DMS114 treated with DMSO at 0.1 percent for 48 hours (cell line): ENCODE data around the gene PLSCR5.
A peak's percentile ranks its signal among the peaks of the same experiment; 100 is the strongest.

Experiments
- DNase-seq: peaks from one replicate; lab custom pipeline; 2025; ENCODE audit not compliant: unreplicated experiment; lab: John Stamatoyannopoulos, UW

Gene PLSCR5

GRCh38 chr3:146589899-146590508, 15.1 kb downstream of the PLSCR5 start:
- DNase-seq: peak; percentile 52

GRCh38 chr3:146585156-146585555, 20.0 kb downstream of the PLSCR5 start:
- no peak for DNase-seq

- DNase-seq: no peak
Measured at GRCh38 chr3:146581951-146582467, 23.1 kb downstream of the PLSCR5 start.

- DNase-seq: no peak
Measured at GRCh38 chr3:146581080-146581601, 24.0 kb downstream of the PLSCR5 start.

GRCh38 chr3:146577662-146578061, 27.5 kb downstream of the PLSCR5 start:
- DNase-seq: peak; percentile 31

GRCh38 chr3:146575636-146576035, 29.5 kb downstream of the PLSCR5 start:
- no peak for DNase-seq

GRCh38 chr3:146574173-146574572, 31.0 kb downstream of the PLSCR5 start:
- no peak for DNase-seq

GRCh38 chr3:146569314-146569713, 35.8 kb downstream of the PLSCR5 start:
- no peak for DNase-seq

- no peak for DNase-seq
Measured at GRCh38 chr3:146566138-146566537, 39.0 kb downstream of the PLSCR5 start.

GRCh38 chr3:146561879-146562278, 43.3 kb downstream of the PLSCR5 start:
- no peak for DNase-seq

GRCh38 chr3:146561463-146561862, 43.7 kb downstream of the PLSCR5 start:
- DNase-seq: no peak

GRCh38 chr3:146560678-146561077, 44.5 kb downstream of the PLSCR5 start:
- DNase-seq: no peak

GRCh38 chr3:146559388-146559787, 45.8 kb downstream of the PLSCR5 start:
- DNase-seq: no peak

GRCh38 chr3:146558781-146559180, 46.4 kb downstream of the PLSCR5 start:
- no peak for DNase-seq

GRCh38 chr3:146557745-146558144, 47.4 kb downstream of the PLSCR5 start:
- DNase-seq: no peak

GRCh38 chr3:146555311-146555710, 49.8 kb downstream of the PLSCR5 start:
- DNase-seq: no peak

- no peak for DNase-seq
Measured at GRCh38 chr3:146554151-146554760, 50.9 kb downstream of the PLSCR5 start.

GRCh38 chr3:146550743-146551510, 54.2 kb downstream of the PLSCR5 start:
- no peak for DNase-seq

GRCh38 chr3:146550070-146550615, 55.0 kb downstream of the PLSCR5 start:
- DNase-seq: no peak

GRCh38 chr3:146547235-146547835, 57.8 kb downstream of the PLSCR5 start:
- DNase-seq: no peak

GRCh38 chr3:146546366-146546965, 58.7 kb downstream of the PLSCR5 start:
- DNase-seq: no peak
